Tibial artery (tissue), 4 donors: Measurements from ENCODE around the gene CELA2B.
A peak's percentile ranks its signal among the peaks of the same experiment; 100 is the strongest.

Experiments
- DNase-seq, 2 donors: peaks; one replicate each; pipeline ENCODE4 v3.0.0-alpha.2; 2019
- H3K27ac ChIP-seq, 2 donors: fragments of 200-600 bp; sonication (generic) in 1 of 2; 1 replicate in 1 of 2; 2 replicates in 1 of 2; pipeline ENCODE4 v1.5.1; 2018 to 2019; ENCODE audit warnings: mild to moderate bottlenecking in 1 of 2
- H3K27me3 ChIP-seq, 2 donors: fragments of 200-600 bp; sonication (generic) in 1 of 2; one replicate each; pipeline versions ENCODE4 v1.5.1 to v1.6.0; 2016 to 2019
- H3K36me3 ChIP-seq, 3 donors: fragments of 200-600 bp; sonication (generic) in 2 of 3; one replicate each; pipeline ENCODE4 v1.5.1; 2016 to 2019; ENCODE audit warnings: mild to moderate bottlenecking in 2 of 3
- H3K4me1 ChIP-seq, 4 donors: fragments of 200-600 bp; sonication (generic) in 2 of 4; 1 replicate in 3 of 4; 2 replicates in 1 of 4; pipeline ENCODE4 v1.5.1; 2016 to 2019
- H3K4me3 ChIP-seq, 2 donors: fragments of 200-600 bp; sonication (generic) in 1 of 2; 1 replicate in 1 of 2; 2 replicates in 1 of 2; pipeline ENCODE4 v1.5.1; 2018 to 2019; ENCODE audit warnings: mild to moderate bottlenecking in 2 of 2
- H3K9me3 ChIP-seq, 3 donors: fragments of 200-600 bp; sonication (generic) in 1 of 3; one replicate each; pipeline ENCODE4 v1.5.1; 2016 to 2019
- CTCF ChIP-seq, 2 experiments: fragments of 200-600 bp in 1 of 2; fragments of 450-650 bp in 1 of 2; IDR thresholded peaks; one replicate each; pipeline ENCODE4 v1.5.1; 2017 to 2019; ENCODE audit warnings: antibody characterized with exemption in 2 of 2, mild to moderate bottlenecking in 1 of 2, moderate library complexity in 1 of 2
- intact Hi-C: fragments of 100-400 bp; cut with DNase I; formaldehyde crosslinking; loops from one replicate; pipeline ENCODE4 v1.15.0; 2023; ENCODE audit warnings: low total_unique reads

The CELA2B gene

GRCh38 chr1:15526021-15526489 is 50.2 kb downstream of the CELA2B start:
- no peak for TF ChIP-seq CTCF (IDR thresholded peaks at IDR 0.05)
- Histone ChIP-seq H3K36me3 (peaks cover 0 to 13% (median 7%) of the 10 kb centered on the region in 3 donors), H3K27ac (peak overlapping the region; percentile 87 to 94), H3K9me3 (no peaks in the 10 kb centered on the region), H3K4me1 (peaks cover 0 to 36% (median 28%) of the 10 kb centered on the region in 4 donors), H3K4me3 (peak overlapping the region; percentile 79 to 99), H3K27me3 (no peaks in the 10 kb centered on the region)
- peak; percentile 33 to 71 for DNase-seq
- intact Hi-C loops: no loop called here

GRCh38 chr1:15526490-15527339 is 50.8 kb downstream of the CELA2B start, which contains the start of gene DNAJC16:
TSS of gene DNAJC16 (plus strand) at chr1:15526848. CDS start at chr1:15529106, 2,258 bp downstream.
- peak within 1 kb of the TSS; percentile 94 to 97 for H3K27ac ChIP-seq
- DNase-seq: peak; percentile 99 to 100
- H3K27me3 ChIP-seq: no peaks in the 10 kb centered on the region
- peaks cover 0 to 17% (median 7%) of the 10 kb centered on the region in 3 donors for H3K36me3 ChIP-seq
- intact Hi-C loops: no loop called here
- H3K4me1 ChIP-seq: peaks cover 0 to 36% (median 28%) of the 10 kb centered on the region in 4 donors
- H3K4me3 ChIP-seq: peak within 1 kb of the TSS; percentile 79 to 99
- TF ChIP-seq CTCF (IDR thresholded peaks at IDR 0.05): peak; percentile 9 to 39
- H3K9me3 ChIP-seq: no peaks in the 10 kb centered on the region

GRCh38 chr1:15531003-15531402 is 55.1 kb downstream of the CELA2B start:
- TF ChIP-seq CTCF (IDR thresholded peaks at IDR 0.05): no peak
- intact Hi-C loops: no loop called here
- DNase-seq: no peak

GRCh38 chr1:15531682-15532081 is 55.8 kb downstream of the CELA2B start:
- Histone ChIP-seq H3K27me3 (no peaks in the 10 kb centered on the region), H3K9me3 (no peaks in the 10 kb centered on the region), H3K27ac (no peak overlapping the region), H3K4me1 (peaks cover 0 to 16% (median 9%) of the 10 kb centered on the region in 4 donors), H3K36me3 (peaks cover 12 to 49% (median 23%) of the 10 kb centered on the region in 3 donors), H3K4me3 (no peak overlapping the region)
- no peak for DNase-seq
- TF ChIP-seq CTCF (IDR thresholded peaks at IDR 0.05): no peak
- intact Hi-C loops: no loop called here

More at GRCh38 chr1:15531003-15531402, 55.1 kb downstream of the CELA2B start:
- Histone ChIP-seq H3K4me3 (no peak overlapping the region), H3K27ac (no peak overlapping the region), H3K4me1 (peaks cover 0 to 18% (median 12%) of the 10 kb centered on the region in 4 donors), H3K9me3 (no peaks in the 10 kb centered on the region), H3K27me3 (no peaks in the 10 kb centered on the region), H3K36me3 (peaks cover 7 to 43% (median 16%) of the 10 kb centered on the region in 3 donors)

- Histone ChIP-seq H3K4me3 (no peak overlapping the region), H3K27ac (no peak overlapping the region), H3K9me3 (no peaks in the 10 kb centered on the region), H3K4me1 (no peaks in the 10 kb centered on the region), H3K36me3 (peaks cover 47 to 98% (median 81%) of the 10 kb centered on the region in 3 donors), H3K27me3 (no peaks in the 10 kb centered on the region)
- no peak for DNase-seq
- intact Hi-C loops: no loop called here
- no peak for TF ChIP-seq CTCF (IDR thresholded peaks at IDR 0.05)
Observed at GRCh38 chr1:15538771-15539170, 62.9 kb downstream of the CELA2B start.
